ENCODE results near the gene MYBPHL.
A peak's percentile ranks its signal among the peaks of the same experiment; 100 is the strongest.

The MYBPHL gene

DNA sequence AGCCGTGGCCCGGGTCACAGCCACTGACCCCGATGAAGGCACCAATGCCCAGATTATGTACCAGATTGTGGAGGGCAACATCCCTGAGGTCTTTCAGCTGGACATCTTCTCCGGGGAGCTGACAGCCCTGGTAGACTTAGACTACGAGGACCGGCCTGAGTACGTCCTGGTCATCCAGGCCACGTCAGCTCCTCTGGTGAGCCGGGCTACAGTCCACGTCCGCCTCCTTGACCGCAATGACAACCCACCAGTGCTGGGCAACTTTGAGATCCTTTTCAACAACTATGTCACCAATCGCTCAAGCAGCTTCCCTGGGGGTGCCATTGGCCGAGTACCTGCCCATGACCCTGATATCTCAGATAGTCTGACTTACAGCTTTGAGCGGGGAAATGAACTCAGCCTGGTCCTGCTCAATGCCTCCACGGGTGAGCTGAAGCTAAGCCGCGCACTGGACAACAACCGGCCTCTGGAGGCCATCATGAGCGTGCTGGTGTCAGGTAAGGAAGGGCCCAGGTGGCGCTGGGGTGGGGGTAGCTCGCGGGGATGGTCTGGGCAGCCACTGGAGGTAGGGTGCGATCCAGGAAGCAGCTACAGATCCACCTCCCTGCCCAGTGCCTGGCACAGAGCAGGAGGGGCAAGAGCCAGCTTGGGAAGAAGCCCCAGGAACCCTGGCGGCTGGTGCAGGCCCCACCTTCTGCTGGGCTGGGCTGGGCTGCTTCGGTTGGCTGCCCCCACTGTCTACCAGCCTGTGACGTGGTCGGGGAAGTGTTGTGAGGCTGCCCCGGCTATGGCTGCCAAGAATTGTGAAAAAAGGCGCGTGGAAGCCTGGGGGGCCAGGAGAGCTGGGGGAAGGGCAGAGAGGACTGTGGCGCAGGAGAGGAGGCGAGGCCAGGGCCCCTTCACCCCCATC, 53.7 kb downstream of the MYBPHL start:
- no peak for DNase-seq (ENCODE audit: low read depth in 2 of 2)

DNA sequence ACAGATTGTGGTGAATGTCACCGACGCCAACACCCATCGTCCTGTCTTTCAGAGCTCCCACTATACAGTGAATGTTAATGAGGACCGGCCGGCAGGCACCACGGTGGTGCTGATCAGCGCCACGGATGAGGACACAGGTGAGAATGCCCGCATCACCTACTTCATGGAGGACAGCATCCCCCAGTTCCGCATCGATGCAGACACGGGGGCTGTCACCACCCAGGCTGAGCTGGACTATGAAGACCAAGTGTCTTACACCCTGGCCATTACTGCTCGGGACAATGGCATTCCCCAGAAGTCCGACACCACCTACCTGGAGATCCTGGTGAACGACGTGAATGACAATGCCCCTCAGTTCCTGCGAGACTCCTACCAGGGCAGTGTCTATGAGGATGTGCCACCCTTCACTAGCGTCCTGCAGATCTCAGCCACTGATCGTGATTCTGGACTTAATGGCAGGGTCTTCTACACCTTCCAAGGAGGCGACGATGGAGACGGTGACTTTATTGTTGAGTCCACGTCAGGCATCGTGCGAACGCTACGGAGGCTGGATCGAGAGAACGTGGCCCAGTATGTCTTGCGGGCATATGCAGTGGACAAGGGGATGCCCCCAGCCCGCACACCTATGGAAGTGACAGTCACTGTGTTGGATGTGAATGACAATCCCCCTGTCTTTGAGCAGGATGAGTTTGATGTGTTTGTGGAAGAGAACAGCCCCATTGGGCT, 54.5 kb downstream of the MYBPHL start:
- no peak for DNase-seq (ENCODE audit: low read depth in 2 of 2)

DNA sequence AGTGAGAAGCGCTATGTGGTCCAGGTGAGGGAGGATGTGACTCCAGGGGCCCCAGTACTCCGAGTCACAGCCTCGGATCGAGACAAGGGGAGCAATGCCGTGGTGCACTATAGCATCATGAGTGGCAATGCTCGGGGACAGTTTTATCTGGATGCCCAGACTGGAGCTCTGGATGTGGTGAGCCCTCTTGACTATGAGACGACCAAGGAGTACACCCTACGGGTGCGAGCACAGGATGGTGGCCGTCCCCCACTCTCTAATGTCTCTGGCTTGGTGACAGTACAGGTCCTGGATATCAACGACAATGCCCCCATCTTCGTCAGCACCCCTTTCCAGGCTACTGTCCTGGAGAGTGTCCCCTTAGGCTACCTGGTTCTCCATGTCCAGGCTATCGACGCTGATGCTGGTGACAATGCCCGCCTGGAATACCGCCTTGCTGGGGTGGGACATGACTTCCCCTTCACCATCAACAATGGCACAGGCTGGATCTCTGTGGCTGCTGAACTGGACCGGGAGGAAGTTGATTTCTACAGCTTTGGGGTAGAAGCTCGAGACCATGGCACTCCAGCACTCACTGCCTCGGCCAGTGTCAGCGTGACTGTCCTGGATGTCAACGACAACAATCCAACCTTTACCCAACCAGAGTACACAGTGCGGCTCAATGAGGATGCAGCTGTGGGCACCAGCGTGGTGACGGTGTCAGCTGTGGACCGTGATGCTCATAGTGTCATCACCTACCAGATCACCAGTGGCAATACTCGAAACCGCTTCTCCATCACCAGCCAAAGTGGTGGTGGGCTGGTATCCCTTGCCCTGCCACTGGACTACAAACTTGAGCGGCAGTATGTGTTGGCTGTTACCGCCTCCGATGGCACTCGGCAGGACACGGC, 55.3 kb downstream of the MYBPHL start:
- no peak for DNase-seq (ENCODE audit: low read depth in 2 of 2)

DNA sequence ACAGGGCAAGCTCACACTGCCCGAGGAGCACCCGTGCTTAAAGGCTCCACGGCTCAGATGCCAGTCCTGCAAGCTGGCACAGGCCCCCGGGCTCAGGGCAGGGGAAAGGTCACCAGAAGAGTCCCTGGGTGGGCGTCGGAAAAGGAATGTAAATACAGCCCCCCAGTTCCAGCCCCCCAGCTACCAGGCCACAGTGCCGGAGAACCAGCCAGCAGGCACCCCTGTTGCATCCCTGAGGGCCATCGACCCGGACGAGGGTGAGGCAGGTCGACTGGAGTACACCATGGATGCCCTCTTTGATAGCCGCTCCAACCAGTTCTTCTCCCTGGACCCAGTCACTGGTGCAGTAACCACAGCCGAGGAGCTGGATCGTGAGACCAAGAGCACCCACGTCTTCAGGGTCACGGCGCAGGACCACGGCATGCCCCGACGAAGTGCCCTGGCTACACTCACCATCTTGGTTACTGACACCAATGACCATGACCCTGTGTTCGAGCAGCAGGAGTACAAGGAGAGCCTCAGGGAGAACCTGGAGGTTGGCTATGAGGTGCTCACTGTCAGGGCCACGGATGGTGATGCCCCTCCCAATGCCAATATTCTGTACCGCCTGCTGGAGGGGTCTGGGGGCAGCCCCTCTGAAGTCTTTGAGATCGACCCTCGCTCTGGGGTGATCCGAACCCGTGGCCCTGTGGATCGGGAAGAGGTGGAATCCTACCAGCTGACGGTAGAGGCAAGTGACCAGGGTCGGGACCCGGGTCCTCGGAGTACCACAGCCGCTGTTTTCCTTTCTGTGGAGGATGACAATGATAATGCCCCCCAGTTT, 56.1 kb downstream of the MYBPHL start:
- no peak for DNase-seq (ENCODE audit: low read depth in 2 of 2)

DNA sequence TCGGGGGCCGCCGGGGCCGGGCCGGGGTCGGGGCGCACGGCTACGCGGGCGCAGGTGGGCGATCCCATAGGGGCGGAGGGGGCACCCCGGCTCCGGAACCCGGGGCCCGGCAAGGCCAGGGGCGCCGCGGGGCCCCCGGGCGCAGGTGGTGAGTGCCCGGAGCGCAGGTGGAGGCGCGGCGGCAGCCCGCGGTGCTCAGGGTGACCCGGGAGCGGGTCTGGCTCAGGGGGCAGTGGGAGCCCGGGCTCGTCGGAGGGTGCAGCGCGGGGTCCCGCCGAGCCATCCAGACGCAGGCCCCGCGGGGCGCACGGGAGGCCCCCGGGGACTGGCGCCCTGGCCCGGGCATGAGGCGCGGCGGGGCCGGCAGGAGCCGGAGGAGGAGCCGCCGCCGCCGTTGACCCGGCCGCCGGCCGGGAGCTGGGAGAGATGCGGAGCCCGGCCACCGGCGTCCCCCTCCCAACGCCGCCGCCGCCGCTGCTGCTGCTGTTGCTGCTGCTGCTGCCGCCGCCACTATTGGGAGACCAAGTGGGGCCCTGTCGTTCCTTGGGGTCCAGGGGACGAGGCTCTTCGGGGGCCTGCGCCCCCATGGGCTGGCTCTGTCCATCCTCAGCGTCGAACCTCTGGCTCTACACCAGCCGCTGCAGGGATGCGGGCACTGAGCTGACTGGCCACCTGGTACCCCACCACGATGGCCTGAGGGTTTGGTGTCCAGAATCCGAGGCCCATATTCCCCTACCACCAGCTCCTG, 57.0 kb downstream of the MYBPHL start:
- DNase-seq (ENCODE audit: low read depth in 2 of 2), result no peak

DNA sequence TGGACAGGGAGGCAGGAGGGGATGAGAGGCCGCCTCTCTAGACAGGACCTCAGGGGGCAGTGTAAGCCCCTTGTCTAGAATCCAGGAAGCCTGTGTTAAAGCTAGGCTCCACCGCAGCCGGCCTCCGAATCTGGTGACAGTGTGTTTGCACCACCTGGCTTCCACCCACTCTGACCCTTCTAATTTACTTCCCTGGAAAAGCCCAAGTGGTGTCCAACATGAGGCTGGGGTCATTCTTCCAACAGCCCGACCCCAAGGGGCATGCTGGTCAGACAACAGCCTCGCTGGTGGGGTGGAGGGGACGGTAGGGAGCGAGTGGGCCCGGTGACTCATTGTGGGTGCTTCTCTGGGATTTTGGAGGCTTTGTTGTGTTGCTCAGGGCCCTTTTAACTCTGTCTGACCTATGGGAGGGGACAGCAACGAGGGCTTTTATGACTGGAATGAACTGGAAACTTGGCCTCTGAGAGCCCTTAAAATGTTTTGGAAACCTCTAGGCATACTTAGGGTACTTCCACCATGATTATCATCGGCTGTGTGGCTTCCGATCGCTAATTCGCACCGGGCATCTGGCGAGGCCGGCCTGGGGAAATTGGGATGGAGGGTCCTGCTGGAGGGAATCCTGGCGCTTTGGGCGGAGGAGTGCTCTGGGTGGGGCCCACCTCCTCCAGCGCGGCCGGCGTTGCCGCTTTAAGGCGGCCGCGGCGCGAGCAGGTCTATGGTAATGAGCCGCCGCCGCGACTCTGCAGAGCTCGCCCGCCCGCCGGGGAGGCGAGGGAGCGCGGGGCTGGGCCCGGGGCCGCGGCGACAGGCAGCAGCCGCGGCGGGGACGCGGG, 57.8 kb downstream of the MYBPHL start, which contains the start of gene CELSR2:
Gene CELSR2, plus strand, starts transcription at position 743 of the 833 bp plus-strand sequence. CDS start 541 bp downstream, outside the sequence.
- DNase-seq (ENCODE audit: low read depth in 2 of 2), result peak in 1 of 2 donors; percentile 12

DNA sequence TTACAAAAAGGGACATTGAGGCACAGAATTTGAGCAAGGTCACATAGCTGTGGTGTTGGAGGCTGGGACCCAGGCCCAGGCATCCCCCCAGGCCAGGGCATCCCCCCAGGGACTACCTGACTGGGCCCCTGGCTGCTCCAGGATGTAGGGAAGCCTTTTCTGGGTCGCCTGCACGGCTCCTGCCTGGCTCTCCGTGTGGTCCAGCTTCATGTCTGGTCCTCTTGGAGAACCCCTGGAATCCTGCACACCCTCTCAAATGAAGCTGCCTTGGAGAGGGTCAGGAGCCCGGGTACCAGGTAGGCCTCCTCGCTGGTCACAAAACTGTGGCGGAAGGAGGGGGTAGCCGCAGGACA, 58.4 kb downstream of the MYBPHL start:
- no peak for DNase-seq (ENCODE audit: low read depth in 2 of 2)

DNA sequence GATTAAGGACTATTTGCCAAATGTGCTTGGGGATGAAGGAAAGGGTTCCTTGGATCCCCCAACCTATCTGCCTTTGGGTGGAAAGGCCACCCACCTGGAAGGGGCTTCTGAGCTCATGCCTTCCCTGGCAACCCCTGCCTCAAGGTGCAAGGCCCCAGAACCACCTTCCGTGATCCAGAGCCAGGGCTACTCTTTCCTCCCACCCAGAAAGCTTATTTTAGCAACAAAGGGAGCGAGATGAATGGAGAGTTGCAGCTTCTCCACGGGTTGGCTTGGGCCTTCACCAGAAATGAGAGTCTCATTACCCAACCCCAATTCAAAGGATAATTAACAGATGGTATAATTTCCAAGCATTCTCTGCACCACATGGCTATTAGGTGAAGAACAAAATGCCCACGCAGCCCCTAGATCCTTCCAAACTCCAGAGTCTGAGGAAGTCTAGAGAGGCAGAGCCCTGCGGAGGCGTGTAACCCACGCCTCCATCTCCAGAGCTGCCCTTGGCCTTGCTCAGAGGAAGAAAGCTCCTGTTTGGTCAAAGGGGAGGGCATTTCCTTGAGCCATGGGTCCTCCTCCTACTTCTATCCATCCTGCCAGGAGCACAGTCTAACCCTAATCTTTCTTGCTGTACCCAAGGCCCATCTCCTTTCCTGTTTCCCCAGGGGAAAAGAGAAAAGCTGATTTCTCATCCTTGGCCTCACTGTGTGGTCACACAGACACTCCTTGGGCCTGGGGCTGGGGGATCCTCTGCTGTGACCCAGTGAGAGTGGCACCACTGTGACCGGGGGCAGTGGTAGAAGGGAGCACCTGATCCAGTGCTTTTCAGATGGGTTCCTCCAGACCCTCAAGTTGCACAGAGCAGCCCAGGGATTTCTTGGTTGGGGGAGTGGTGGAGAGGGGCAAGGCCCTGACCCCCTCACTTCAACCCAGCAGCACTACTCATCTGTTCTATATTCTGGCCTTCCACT, 59.1 kb downstream of the MYBPHL start:
- no peak for DNase-seq (ENCODE audit: low read depth in 2 of 2)

DNA sequence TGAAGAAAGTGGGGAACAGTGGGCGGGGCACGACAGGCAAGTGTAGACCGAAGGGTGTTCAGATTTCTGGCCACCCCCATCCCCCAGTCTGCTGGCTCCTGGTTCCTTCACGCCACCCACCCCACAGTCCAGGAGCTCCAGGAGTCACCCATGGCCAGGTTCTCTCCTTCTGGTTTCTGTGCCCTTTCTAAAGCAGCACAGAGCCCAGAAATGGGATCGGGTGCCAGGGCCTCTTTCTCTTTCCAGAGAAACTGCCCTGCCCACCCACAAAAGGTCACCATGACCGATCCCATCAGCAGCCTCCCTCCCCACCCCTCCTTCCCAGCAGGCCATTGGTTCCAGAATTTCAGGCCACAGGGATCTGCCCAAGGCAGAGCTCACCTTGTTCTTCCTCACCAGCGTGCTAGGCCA, 60.7 kb downstream of the MYBPHL start:
- no peak for DNase-seq (ENCODE audit: low read depth in 2 of 2)

DNA sequence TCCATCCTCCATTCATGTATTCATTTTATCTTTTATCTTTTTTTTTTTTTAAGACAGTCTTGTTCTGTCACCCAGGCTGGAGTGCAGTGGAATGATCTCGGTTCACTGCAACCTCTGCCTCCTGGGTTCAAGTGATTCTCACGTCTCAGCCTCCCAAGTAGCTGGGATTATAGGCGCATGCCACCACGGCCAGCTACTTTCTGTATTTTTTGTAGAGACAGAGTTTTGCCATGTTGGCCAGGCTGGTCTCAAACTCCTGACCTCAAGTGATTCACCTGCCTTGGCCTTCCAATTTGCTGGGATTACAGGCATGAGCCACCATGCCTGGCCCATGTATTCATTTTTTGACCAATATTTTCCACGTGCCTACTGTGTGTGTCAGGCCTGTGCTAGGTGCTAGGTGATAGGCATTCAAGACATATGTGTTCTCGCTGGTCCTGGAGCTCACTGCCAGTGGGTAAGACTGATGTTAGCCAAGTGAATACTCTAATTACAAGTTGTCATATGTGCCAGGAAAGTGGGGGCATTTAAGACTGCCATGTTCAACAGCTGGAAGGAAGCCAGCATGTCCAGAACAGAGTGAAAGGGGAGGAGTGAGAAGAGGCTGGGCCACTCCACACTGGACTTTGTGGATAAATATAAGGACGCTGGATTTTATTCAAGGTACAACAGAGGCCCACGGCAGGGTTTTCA, 62.8 kb downstream of the MYBPHL start:
- DNase-seq (ENCODE audit: low read depth in 2 of 2), result no peak

DNA sequence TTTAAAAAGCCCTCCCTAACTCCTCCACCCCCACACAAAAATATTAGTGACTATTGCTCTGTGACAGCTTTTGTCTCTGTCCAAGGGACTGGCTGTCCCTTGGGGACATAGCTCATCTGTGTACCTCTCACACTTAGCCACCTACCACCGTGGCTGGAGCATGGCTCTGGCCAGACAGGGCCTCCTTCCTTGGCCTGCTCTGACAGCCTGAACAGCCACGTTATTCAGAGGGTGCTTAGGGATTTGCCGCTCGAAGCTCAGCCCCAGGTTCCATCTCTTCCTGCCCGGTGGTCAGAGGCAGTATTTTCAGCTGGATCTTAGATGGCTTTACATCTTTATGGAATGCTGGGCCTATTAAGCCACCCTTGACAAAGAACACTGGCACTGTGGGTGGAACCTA, 63.6 kb downstream of the MYBPHL start:
- DNase-seq (ENCODE audit: low read depth in 2 of 2), result no peak

DNA sequence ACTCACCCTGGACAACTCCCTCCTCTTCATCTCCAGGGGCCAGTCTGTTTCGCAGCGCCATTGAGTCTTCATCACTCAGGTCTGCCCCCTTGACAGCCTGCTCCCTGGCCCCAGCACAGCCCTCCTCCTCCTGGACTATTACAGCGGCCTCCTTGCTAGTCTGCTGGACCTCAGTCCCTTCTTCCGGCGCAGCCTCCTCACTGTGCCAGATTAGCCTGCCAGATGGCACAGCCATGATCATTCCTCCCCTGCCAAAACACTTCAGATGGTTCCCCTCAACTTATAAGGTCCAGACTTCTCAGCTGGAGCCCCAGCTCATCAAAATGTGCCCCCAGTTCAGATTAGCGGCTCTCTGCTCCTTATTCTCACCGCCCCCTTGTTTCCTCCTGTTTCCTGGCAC, 64.4 kb downstream of the MYBPHL start:
- no peak for DNase-seq (ENCODE audit: low read depth in 2 of 2)

All from stimulated activated CD4-positive, alpha-beta T cell treated with anti-CD3 and anti-CD28 coated beads, Interleukin-1b, Interleukin-23, amount 100 ng/mL, for 1 hour (primary cell).